Measurements from ENCODE around the gene ELAVL4.

The ELAVL4 gene

GRCh38 chr1:50108497-50109059 lies at the start of gene ELAVL4:
Gene ELAVL4, plus strand, starts transcription at chr1:50108920. Its CDS starts 270 bp downstream, at chr1:50109190.
- no peak for DNase-seq (ENCODE audit: low spot score)

- DNase-seq (ENCODE audit: low spot score), result no peak
These were observed 48.4 kb upstream of the ELAVL4 start for GRCh38 chr1:50060279-50060678.

GRCh38 chr1:50066806-50067205 lies 41.9 kb upstream of the ELAVL4 start:
- no peak for DNase-seq (ENCODE audit: low spot score)

GRCh38 chr1:50074931-50075330 lies 33.8 kb upstream of the ELAVL4 start:
- DNase-seq (ENCODE audit: low spot score), result no peak

- no peak for DNase-seq (ENCODE audit: low spot score)
These were observed 31.4 kb upstream of the ELAVL4 start for GRCh38 chr1:50077273-50077672.

GRCh38 chr1:50080904-50081586 lies 27.7 kb upstream of the ELAVL4 start:
- no peak for DNase-seq (ENCODE audit: low spot score)

GRCh38 chr1:50084389-50084788 lies 24.3 kb upstream of the ELAVL4 start:
- no peak for DNase-seq (ENCODE audit: low spot score)

GRCh38 chr1:50091068-50091467 lies 17.7 kb upstream of the ELAVL4 start:
- DNase-seq (ENCODE audit: low spot score), result no peak

GRCh38 chr1:50095716-50096115 lies 13.0 kb upstream of the ELAVL4 start:
- no peak for DNase-seq (ENCODE audit: low spot score)

- no peak for DNase-seq (ENCODE audit: low spot score)
These were observed 11.6 kb upstream of the ELAVL4 start for GRCh38 chr1:50097021-50097679.

GRCh38 chr1:50097791-50098190 lies 10.9 kb upstream of the ELAVL4 start:
- DNase-seq (ENCODE audit: low spot score), result no peak

- DNase-seq (ENCODE audit: low spot score), result no peak
These were observed 10.1 kb upstream of the ELAVL4 start for GRCh38 chr1:50098591-50099021.

- no peak for DNase-seq (ENCODE audit: low spot score)
These were observed 9.1 kb upstream of the ELAVL4 start for GRCh38 chr1:50099654-50100053.

GRCh38 chr1:50103615-50104081 lies 5.1 kb upstream of the ELAVL4 start:
- no peak for DNase-seq (ENCODE audit: low spot score)

GRCh38 chr1:50105433-50105832 lies 3.3 kb upstream of the ELAVL4 start:
- DNase-seq (ENCODE audit: low spot score), result no peak

GRCh38 chr1:50106095-50106761 lies 2.5 kb upstream of the ELAVL4 start:
- no peak for DNase-seq (ENCODE audit: low spot score)

- DNase-seq (ENCODE audit: low spot score), result no peak
These were observed 396 bp downstream of the ELAVL4 start for GRCh38 chr1:50109116-50109515.

GRCh38 chr1:50109647-50110075 lies 941 bp downstream of the ELAVL4 start:
- no peak for DNase-seq (ENCODE audit: low spot score)

GRCh38 chr1:50110151-50110550 lies 1.4 kb downstream of the ELAVL4 start:
- no peak for DNase-seq (ENCODE audit: low spot score)

- no peak for DNase-seq (ENCODE audit: low spot score)
These were observed 1.9 kb downstream of the ELAVL4 start for GRCh38 chr1:50110656-50111055.

- DNase-seq (ENCODE audit: low spot score), result no peak
These were observed 2.8 kb downstream of the ELAVL4 start for GRCh38 chr1:50111503-50111902.

- no peak for DNase-seq (ENCODE audit: low spot score)
These were observed 3.5 kb downstream of the ELAVL4 start for GRCh38 chr1:50112193-50112592.

- DNase-seq (ENCODE audit: low spot score), result no peak
These were observed 14.4 kb downstream of the ELAVL4 start for GRCh38 chr1:50123071-50123470.
